ENCODE results near the gene TMEM205. TPM values are rescaled to one million over a fixed set of nuclear protein-coding genes. Genes with fewer than 3 reads are reported as not detected.

Gene TMEM205
- total and polyA plus RNA-seq, 2 of the 13 experiments (the other 11 are each of a cell fraction or from before 2014, with no cell fraction given): 45.5 to 98.7 TPM

DNA sequence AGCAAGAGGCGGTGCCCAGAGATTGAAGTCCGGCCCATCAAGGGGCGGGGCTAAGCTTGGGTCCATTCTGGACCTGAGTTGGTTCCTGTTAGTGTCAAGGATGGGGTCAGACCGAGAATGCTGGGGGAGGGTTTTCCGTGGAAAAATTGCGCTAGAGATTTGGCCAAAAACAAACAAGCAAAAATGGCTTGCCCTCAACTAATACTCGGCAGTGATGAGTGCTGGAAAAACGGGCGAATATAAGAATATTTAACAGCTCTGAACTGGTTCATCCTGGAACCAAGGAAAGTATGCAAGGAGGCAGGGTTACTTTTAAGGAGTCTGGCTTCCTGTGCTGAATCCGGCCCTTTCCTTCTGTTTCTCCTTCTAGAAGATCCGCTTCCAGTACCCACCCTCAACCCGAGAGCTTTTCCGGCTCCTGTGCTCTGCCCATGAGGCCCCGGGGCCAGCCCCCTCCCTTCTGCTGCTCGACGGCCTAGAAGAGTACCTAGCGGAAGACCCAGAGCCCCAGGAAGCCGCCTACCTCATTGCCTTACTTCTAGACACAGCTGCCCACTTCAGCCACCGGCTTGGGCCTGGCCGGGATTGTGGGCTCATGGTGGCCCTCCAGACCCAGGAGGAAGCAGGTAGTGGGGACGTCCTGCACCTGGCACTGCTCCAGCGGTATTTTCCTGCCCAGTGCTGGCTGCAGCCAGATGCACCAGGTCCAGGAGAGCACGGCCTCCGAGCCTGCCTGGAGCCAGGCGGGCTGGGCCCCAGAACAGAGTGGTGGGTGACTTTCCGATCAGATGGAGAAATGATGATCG lies 29.3 kb upstream of the TMEM205 start (continued):
- TF ChIP-seq ZNF383 (CRISPR knock-in tag; IDR thresholded peaks at IDR 0.05; ENCODE audit: borderline replicate concordance): peak; percentile 75; the same call in 1 of the 2 replicates
- TF ChIP-seq FOXK1 (CRISPR knock-in tag; IDR thresholded peaks at IDR 0.05; ENCODE audit: borderline replicate concordance, low read depth): no peak
- no peak for TF ChIP-seq MED1 (CRISPR knock-in tag; IDR thresholded peaks at IDR 0.05)
- TF ChIP-seq SALL1 (CRISPR knock-in tag; IDR thresholded peaks at IDR 0.05): peak; percentile 53
- no peak for TF ChIP-seq KDM6A (CRISPR knock-in tag; IDR thresholded peaks at IDR 0.05; ENCODE audit: low read depth)
- peak; percentile 64 for TF ChIP-seq PHF8 (CRISPR knock-in tag; IDR thresholded peaks at IDR 0.05)
- 0 out of 2 replicates have a peak, but pooled peaks have one; percentile 68 for TF ChIP-seq IRF9 (CRISPR knock-in tag; IDR thresholded peaks at IDR 0.05; ENCODE audit: borderline replicate concordance)
- peak; percentile 63 for TF ChIP-seq KAT7 (CRISPR knock-in tag; IDR thresholded peaks at IDR 0.05; ENCODE audit: borderline replicate concordance)
- no peak for TF ChIP-seq RBM39 (IDR thresholded peaks at IDR 0.05; ENCODE audit: low read depth, low read length, poor library complexity, severe bottlenecking)
- TF ChIP-seq, protein P1, sequence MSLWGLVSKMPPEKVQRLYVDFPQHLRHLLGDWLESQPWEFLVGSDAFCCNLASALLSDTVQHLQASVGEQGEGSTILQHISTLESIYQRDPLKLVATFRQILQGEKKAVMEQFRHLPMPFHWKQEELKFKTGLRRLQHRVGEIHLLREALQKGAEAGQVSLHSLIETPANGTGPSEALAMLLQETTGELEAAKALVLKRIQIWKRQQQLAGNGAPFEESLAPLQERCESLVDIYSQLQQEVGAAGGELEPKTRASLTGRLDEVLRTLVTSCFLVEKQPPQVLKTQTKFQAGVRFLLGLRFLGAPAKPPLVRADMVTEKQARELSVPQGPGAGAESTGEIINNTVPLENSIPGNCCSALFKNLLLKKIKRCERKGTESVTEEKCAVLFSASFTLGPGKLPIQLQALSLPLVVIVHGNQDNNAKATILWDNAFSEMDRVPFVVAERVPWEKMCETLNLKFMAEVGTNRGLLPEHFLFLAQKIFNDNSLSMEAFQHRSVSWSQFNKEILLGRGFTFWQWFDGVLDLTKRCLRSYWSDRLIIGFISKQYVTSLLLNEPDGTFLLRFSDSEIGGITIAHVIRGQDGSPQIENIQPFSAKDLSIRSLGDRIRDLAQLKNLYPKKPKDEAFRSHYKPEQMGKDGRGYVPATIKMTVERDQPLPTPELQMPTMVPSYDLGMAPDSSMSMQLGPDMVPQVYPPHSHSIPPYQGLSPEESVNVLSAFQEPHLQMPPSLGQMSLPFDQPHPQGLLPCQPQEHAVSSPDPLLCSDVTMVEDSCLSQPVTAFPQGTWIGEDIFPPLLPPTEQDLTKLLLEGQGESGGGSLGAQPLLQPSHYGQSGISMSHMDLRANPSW (CRISPR knock-in tag; IDR thresholded peaks at IDR 0.05; ENCODE audit: borderline replicate concordance): no peak
- TF ChIP-seq, protein P2, sequence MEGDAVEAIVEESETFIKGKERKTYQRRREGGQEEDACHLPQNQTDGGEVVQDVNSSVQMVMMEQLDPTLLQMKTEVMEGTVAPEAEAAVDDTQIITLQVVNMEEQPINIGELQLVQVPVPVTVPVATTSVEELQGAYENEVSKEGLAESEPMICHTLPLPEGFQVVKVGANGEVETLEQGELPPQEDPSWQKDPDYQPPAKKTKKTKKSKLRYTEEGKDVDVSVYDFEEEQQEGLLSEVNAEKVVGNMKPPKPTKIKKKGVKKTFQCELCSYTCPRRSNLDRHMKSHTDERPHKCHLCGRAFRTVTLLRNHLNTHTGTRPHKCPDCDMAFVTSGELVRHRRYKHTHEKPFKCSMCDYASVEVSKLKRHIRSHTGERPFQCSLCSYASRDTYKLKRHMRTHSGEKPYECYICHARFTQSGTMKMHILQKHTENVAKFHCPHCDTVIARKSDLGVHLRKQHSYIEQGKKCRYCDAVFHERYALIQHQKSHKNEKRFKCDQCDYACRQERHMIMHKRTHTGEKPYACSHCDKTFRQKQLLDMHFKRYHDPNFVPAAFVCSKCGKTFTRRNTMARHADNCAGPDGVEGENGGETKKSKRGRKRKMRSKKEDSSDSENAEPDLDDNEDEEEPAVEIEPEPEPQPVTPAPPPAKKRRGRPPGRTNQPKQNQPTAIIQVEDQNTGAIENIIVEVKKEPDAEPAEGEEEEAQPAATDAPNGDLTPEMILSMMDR (CRISPR knock-in tag; IDR thresholded peaks at IDR 0.05): no peak
- TF ChIP-seq, protein P3, sequence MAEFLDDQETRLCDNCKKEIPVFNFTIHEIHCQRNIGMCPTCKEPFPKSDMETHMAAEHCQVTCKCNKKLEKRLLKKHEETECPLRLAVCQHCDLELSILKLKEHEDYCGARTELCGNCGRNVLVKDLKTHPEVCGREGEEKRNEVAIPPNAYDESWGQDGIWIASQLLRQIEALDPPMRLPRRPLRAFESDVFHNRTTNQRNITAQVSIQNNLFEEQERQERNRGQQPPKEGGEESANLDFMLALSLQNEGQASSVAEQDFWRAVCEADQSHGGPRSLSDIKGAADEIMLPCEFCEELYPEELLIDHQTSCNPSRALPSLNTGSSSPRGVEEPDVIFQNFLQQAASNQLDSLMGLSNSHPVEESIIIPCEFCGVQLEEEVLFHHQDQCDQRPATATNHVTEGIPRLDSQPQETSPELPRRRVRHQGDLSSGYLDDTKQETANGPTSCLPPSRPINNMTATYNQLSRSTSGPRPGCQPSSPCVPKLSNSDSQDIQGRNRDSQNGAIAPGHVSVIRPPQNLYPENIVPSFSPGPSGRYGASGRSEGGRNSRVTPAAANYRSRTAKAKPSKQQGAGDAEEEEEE (CRISPR knock-in tag; IDR thresholded peaks at IDR 0.05; ENCODE audit: borderline replicate concordance): peak; percentile 29; the same call in 1 of the 2 replicates
- no peak for TF ChIP-seq MIXL1 (CRISPR knock-in tag; IDR thresholded peaks at IDR 0.05)
- TF ChIP-seq RARG (CRISPR knock-in tag; IDR thresholded peaks at IDR 0.05; ENCODE audit: low read depth): peak; percentile 66; the same call in 1 of the 2 replicates
- no peak; the same call in 1 of the 2 replicates for TF ChIP-seq ZNF879 (CRISPR knock-in tag; IDR thresholded peaks at IDR 0.05)
- 0 out of 2 replicates have a peak, but pooled peaks have one; percentile 8 for TF ChIP-seq RXRB (CRISPR knock-in tag; IDR thresholded peaks at IDR 0.05; ENCODE audit: borderline replicate concordance)
- no peak for TF ChIP-seq RFX1 (IDR thresholded peaks at IDR 0.05)
- no peak for TF ChIP-seq ZC3H4 (CRISPR knock-in tag; IDR thresholded peaks at IDR 0.05; ENCODE audit: borderline replicate concordance)
- TF ChIP-seq HINFP (CRISPR knock-in tag; IDR thresholded peaks at IDR 0.05; ENCODE audit: low read depth): peak; percentile 80
